GM19463 (cell line): ENCODE data around the gene RAPSN.

Experiments
- ATAC-seq: cut with Tn5 transposase; IDR thresholded peaks from one replicate; pipeline ENCODE4 v1.9.1; 2021; ENCODE audit warnings: mild to moderate bottlenecking, moderate library complexity; ENCODE audit not compliant: unreplicated experiment

Gene RAPSN

GRCh38 chr11:47409440-47410369 is 39.2 kb downstream of the RAPSN start:
- ATAC-seq, result no peak

GRCh38 chr11:47408598-47409439 is 40.1 kb downstream of the RAPSN start:
- no peak for ATAC-seq

GRCh38 chr11:47407746-47408590 is 41.0 kb downstream of the RAPSN start, which contains the start of gene SLC39A13:
TSS of gene SLC39A13 (plus strand) at chr11:47408590. CDS start at chr11:47410095, 1,505 bp downstream.
- ATAC-seq, result peak; percentile 84

GRCh38 chr11:47406896-47407745 is 41.8 kb downstream of the RAPSN start:
- no peak for ATAC-seq

- ATAC-seq, result no peak
These were observed 45.4 kb downstream of the RAPSN start for GRCh38 chr11:47403571-47403970.

GRCh38 chr11:47403135-47403534 is 45.8 kb downstream of the RAPSN start:
- no peak for ATAC-seq

GRCh38 chr11:47400768-47401279 is 48.1 kb downstream of the RAPSN start:
- peak; percentile 76 for ATAC-seq

- ATAC-seq, result peak; percentile 60
These were observed 48.8 kb downstream of the RAPSN start for GRCh38 chr11:47399860-47400767.

- no peak for ATAC-seq
These were observed 50.4 kb downstream of the RAPSN start for GRCh38 chr11:47398551-47398950.

- no peak for ATAC-seq
These were observed 50.9 kb downstream of the RAPSN start for GRCh38 chr11:47398011-47398410.

GRCh38 chr11:47396049-47396320 is 53.0 kb downstream of the RAPSN start:
- no peak for ATAC-seq

- no peak for ATAC-seq
These were observed 53.5 kb downstream of the RAPSN start for GRCh38 chr11:47395223-47396048.

- peak; percentile 84 for ATAC-seq
These were observed 54.4 kb downstream of the RAPSN start for GRCh38 chr11:47394322-47395222.

- no peak for ATAC-seq
These were observed 55.0 kb downstream of the RAPSN start for GRCh38 chr11:47394050-47394321.

GRCh38 chr11:47393163-47394049 is 55.5 kb downstream of the RAPSN start:
- no peak for ATAC-seq

GRCh38 chr11:47392546-47393162 is 56.3 kb downstream of the RAPSN start:
- no peak for ATAC-seq
